HS-5 (cell line): ENCODE data around the gene ITGA7.
"Not testable (repeated sequence)": the region's sequence is repeated elsewhere in the genome, so short reads cannot be mapped to it uniquely, and the experiment has no call there.

Source experiments
- DNase-seq: peaks from one replicate; pipeline ENCODE4 v3.0.0-alpha.2; 2012; ENCODE audit warnings: low read depth

Gene ITGA7

GRCh38 chr12:55681142-55682077, 26.3 kb downstream of the ITGA7 start:
- peak; percentile 15 for DNase-seq

- DNase-seq = no peak
Observed at GRCh38 chr12:55679691-55680090, 28.0 kb downstream of the ITGA7 start.

- no peak for DNase-seq
Observed at GRCh38 chr12:55676707-55677106, 31.0 kb downstream of the ITGA7 start.

- DNase-seq = no peak
Observed at GRCh38 chr12:55675666-55676065, 32.0 kb downstream of the ITGA7 start.

- no peak for DNase-seq
Observed at GRCh38 chr12:55673638-55674037, 34.1 kb downstream of the ITGA7 start.

GRCh38 chr12:55671746-55672145, 36.0 kb downstream of the ITGA7 start:
- DNase-seq = no peak

GRCh38 chr12:55670276-55670675, 37.4 kb downstream of the ITGA7 start:
- DNase-seq = no peak

- DNase-seq = no peak
Observed at GRCh38 chr12:55666508-55666907, 41.2 kb downstream of the ITGA7 start.

GRCh38 chr12:55664826-55665225, 42.9 kb downstream of the ITGA7 start:
- no peak for DNase-seq

GRCh38 chr12:55663391-55663790, 44.3 kb downstream of the ITGA7 start:
- DNase-seq = no peak

GRCh38 chr12:55659486-55660385, 48.0 kb downstream of the ITGA7 start:
- DNase-seq = peak; percentile 9

GRCh38 chr12:55658635-55659391, 48.9 kb downstream of the ITGA7 start:
- no peak for DNase-seq

- no peak for DNase-seq
Observed at GRCh38 chr12:55658212-55658611, 49.5 kb downstream of the ITGA7 start.

- no peak for DNase-seq
Observed at GRCh38 chr12:55657212-55657611, 50.5 kb downstream of the ITGA7 start.

- no peak for DNase-seq
Observed at GRCh38 chr12:55654511-55655214, 53.0 kb downstream of the ITGA7 start.

GRCh38 chr12:55653031-55653430, 54.7 kb downstream of the ITGA7 start:
- DNase-seq = no peak

- no peak for DNase-seq
Observed at GRCh38 chr12:55652352-55652751, 55.4 kb downstream of the ITGA7 start.

- DNase-seq = no peak
Observed at GRCh38 chr12:55651299-55651683, 56.4 kb downstream of the ITGA7 start.

GRCh38 chr12:55650620-55651298, 56.9 kb downstream of the ITGA7 start:
- not testable (repeated sequence) for DNase-seq

- no peak for DNase-seq
Observed at GRCh38 chr12:55647027-55647426, 60.7 kb downstream of the ITGA7 start.

- no peak for DNase-seq
Observed at GRCh38 chr12:55644591-55644990, 63.1 kb downstream of the ITGA7 start.
